GM12892 (cell line): Measurements from ENCODE around the gene CCDC50. TPM values are rescaled to one million over a fixed set of nuclear protein-coding genes. Genes with fewer than 3 reads are reported as not detected.

ENCODE experiments used
- DNase-seq: peaks from one replicate; pipeline ENCODE4 v3.0.0; 2011; ENCODE audit not compliant: insufficient read length
- FAIRE-seq: peaks from 2 replicates; lab custom pipeline; 2011; peaks lifted over from hg19 to GRCh38; lab: Jason Lieb, UNC
- POLR2A ChIP-seq: IDR thresholded peaks from 2 replicates; pipeline ENCODE4 v1.6.1; 2011; ENCODE audit warnings: low read depth, low read length, control low read depth
- POLR2AphosphoS5 ChIP-seq: IDR thresholded peaks from 2 replicates; pipeline ENCODE4 v1.6.1; 2011; ENCODE audit warnings: low read depth, low read length, control low read depth
- TAF1 ChIP-seq: IDR thresholded peaks from 2 replicates; pipeline ENCODE4 v1.6.1; 2011; ENCODE audit warnings: low read depth, mild to moderate bottlenecking, control low read depth, low read length, borderline replicate concordance
- polyA plus RNA-seq: library from polyadenylated mRNA; unstranded; fragments of >200 nt; gene quantifications from one replicate; pipeline ENCODE4 v1.2.1, GENCODE V29; 2012; ENCODE audit warnings: missing spikeins, inconsistent platforms; ENCODE audit not compliant: missing spikeins

The CCDC50 gene, protein sequence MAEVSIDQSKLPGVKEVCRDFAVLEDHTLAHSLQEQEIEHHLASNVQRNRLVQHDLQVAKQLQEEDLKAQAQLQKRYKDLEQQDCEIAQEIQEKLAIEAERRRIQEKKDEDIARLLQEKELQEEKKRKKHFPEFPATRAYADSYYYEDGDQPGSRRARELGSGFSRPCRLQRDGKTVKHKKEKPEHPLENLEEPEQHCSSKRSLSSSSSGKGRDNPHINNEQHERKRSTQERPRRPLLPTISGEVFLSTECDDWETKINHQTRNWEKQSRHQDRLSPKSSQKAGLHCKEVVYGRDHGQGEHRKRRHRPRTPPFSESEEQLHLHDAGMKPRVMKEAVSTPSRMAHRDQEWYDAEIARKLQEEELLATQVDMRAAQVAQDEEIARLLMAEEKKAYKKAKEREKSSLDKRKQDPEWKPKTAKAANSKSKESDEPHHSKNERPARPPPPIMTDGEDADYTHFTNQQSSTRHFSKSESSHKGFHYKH
- 42.6 TPM for polyA plus RNA-seq

DNA sequence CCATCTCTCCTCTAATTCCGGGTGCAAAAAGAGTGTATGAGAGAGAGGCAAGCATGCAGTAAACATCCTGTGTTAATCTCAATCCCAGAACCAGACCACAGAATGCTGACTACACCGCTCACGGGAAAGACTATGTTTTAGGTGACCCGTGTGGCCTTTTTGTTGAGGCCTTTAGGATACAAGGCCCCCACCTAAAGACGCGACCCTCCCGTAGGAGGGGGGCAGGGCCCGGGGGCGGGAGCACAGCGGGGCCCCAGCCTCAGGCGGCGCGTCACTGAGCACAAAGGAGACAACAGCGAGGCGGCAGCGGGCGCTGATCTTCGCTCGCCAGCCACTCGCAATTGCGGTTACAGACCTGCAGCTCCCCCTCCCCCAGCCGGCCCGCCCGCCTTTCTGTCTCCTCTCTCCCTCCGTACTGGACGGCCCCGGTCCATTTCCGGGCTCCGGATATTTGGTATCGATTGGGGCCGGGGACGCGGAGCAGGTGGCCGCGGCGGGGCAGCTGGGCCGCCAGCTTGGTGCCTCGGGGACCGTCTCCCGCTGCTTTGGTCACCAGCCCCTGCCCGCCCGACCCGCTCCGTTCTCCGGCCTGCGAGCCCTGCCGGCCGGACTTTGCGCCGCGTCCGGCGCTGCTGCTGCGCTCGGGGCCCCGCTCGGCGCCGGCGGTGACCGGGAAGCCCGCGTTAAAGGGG is at the start of gene CCDC50:
CCDC50 (plus strand) TSS at position 433 of the 692 bp plus-strand sequence. CDS start 281 bp downstream, outside the sequence.
- TF ChIP-seq POLR2AphosphoS5, result no peak
- TF ChIP-seq TAF1, result peak; percentile 31; the same call in 1 of the 2 replicates
- peak; percentile 71; the same call in 1 of the 2 replicates for TF ChIP-seq POLR2A
- FAIRE-seq (peak; percentile 81), DNase-seq (peak; percentile 69)

DNA sequence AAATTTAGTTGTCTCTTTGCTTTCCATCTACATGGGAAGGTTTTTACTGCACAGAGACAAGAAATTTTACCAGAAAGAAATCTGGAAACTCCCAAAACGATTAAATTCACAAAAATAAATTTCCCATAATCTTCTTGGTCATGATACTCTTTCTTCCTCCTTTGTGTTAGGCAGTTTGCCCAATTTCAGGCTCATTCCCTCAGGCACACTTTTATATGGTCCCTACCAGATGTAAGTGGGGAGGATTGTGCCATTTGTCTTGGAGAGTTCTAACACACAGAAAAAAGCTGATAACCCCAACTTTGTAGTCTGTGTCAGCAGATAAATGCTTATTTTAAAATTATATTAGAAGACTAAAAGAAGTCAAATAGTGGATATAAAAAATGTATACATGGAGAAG is 49.1 kb upstream of the CCDC50 start:
- DNase-seq, result no peak
- TF ChIP-seq POLR2AphosphoS5 (no peak), POLR2A (no peak), TAF1 (no peak)
- FAIRE-seq, result no peak

DNA sequence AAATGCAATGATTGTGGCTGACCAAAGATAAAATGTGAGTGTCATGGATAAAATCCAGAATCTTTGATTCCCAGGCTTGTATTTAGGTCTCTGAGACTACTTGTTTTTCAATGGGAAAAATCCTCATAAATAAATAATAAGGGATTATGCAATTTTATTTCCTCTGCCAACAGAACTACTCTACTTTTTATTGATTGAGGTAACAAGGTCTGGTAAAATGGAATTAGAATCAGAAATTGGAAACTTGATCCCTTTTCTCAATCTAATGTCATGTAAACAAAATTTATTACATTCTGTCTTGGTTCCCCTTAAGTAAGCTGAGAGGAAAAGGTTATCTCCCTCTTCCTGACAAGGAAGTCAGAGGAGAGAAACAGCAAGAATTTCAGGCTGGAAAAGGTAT is 48.3 kb upstream of the CCDC50 start:
- TF ChIP-seq TAF1 (no peak), POLR2AphosphoS5 (no peak), POLR2A (no peak)
- no peak for FAIRE-seq
- DNase-seq, result no peak

DNA sequence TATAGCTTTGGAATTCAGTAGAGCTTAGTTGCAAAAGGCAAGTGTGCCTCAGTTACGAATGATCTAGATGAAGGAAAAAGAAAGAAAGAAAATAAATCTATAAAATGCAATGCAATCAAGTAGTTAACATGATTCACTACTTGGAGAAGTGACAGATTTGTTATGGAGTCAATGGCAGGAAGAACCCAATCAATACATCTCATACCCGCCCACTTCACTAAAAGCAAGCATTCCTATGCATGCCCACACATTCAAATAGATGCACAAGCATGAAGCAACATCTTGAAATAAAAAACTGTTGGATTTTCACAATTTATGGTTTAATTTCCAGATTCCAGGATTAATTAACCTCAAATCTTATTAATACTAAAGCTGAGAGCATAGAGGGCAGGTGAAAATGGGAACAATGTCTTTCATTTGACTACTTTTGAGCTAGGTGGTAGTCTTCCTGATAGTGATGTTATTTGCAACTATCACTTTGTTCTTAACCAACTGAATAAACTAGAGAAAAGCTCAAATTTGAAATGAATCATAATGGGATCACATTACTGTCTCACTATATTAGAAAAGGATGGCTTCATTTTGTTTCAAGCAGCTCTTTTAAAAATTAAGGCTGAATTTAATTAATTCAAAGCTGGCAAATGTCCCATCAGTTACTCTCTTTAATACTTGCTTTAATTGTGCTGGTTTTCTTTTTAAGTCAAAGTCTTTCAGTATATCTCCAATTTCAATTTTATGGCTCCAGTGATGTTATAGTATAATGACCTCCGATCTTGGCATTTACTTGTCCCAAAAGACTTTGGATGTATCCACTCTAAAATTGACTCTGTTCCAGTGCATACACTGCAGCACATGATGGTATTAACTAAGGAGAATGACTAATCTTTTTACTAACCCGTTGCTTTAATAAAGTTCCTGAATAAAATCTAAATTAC is 46.7 kb upstream of the CCDC50 start:
- TF ChIP-seq POLR2A (no peak), TAF1 (no peak), POLR2AphosphoS5 (no peak)
- no peak for FAIRE-seq
- no peak for DNase-seq

DNA sequence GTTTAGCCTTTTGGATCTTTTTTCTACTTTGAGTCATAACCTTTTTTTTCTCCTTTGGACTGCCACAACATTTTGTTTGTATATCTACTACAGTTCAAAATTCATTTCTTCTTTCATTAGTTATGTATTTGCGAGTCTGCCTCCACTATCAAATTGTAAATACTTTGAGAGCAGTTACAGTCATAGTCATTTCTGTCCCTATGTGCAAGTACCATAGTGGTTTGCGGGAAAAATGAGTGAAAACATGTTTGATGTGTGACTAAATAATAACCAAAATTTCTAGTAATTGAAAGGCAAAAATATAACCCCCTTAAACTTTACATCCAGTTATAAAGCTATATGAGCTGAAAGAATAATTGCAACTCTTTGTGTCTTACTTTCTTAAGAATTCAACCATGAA is 45.8 kb upstream of the CCDC50 start:
- FAIRE-seq, result peak; percentile 17
- no peak for DNase-seq
- TF ChIP-seq POLR2A (no peak), TAF1 (no peak), POLR2AphosphoS5 (no peak)

DNA sequence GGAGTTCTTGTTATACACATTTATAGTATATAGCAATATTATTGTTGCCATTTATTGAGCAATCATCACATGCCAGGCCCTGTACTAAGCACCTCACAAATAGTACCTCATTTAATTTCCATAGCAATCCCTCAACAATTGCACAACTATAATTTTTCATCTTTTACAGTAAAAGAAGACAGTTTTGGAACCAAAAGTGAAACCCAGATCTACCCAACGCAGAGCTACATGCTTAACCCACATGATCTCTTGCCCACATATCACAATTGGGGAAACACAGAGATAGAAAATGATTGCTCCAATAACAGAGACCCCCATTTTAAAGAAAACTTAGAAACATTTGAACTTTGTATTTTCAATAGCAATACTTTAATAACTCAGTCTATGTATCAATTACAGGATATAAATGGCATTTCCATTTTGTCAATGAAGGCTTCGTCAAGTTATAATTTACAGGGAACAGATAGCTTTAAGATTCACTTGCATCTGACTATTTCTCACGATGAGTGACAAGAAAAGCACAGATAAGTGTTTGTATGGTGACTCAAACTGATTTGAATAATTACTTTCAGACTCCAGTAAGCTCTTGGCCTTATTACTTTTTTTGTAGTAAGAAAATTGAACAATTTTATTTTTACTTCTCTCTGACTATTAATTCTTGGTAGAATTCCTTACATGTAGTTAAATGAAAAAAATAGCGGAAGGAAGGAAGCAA is 38.7 kb upstream of the CCDC50 start:
- TF ChIP-seq POLR2AphosphoS5 (no peak), TAF1 (no peak)
- peak; percentile 53 for FAIRE-seq
- DNase-seq, result no peak

DNA sequence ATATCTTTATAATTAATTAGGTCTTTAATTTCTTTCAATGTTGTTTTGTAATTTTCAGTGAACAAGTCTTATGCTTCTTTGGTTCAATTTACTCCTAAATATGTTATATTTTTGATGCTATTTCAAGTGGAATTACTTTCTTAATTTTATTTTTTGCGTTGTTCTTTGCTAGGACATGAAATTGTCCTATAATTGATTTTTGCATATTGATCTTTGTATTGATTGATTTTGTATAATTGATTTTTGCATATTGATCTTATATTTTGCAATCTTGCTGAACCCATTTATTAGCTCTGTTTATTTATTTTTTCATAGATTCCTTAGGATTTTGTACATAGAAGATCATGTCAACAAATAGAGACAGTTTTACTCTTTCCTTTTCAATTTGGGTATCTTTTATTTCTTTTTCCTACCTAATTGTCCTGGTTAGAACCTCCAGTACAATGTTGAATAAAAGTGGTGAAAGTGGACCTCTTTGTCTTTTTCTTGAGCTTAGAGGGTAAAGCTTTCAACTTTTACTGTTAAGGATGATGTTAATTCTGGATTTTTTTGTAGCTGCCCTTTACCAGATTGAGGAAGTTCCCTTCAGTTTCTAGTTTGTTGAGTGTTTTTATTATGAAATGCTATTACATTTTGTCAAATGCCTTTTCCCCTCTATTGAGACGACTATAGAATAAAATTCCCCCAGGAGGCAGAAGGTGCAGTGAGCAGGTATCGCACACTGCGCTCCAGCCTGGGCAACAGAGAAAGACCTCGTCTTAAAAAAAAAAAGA is 36.8 kb upstream of the CCDC50 start:
- DNase-seq (no peak), FAIRE-seq (no peak)
- TF ChIP-seq POLR2A (no peak), POLR2AphosphoS5 (no peak), TAF1 (no peak)

DNA sequence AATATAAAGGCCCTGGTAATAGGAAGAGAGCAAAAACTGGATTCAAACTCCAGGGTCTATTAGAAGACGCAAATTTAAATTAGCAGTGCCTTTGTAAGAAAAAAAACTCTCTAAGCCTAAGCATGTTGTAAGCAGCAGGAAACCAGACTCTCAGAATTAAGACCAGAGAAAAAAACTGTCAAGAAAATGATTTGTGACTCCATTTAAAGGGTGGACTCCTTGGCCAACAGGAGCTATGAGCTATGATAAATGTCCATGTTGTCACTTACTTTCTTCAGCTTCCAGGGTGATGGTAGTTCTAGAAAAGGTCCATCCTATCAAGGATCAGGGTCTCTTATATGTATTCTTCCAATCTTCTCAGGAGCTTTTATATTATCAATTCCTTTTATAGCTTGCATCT is 34.9 kb upstream of the CCDC50 start:
- no peak for DNase-seq
- FAIRE-seq, result no peak
- no peak for TF ChIP-seq TAF1
- TF ChIP-seq POLR2AphosphoS5, result no peak
- no peak for TF ChIP-seq POLR2A

DNA sequence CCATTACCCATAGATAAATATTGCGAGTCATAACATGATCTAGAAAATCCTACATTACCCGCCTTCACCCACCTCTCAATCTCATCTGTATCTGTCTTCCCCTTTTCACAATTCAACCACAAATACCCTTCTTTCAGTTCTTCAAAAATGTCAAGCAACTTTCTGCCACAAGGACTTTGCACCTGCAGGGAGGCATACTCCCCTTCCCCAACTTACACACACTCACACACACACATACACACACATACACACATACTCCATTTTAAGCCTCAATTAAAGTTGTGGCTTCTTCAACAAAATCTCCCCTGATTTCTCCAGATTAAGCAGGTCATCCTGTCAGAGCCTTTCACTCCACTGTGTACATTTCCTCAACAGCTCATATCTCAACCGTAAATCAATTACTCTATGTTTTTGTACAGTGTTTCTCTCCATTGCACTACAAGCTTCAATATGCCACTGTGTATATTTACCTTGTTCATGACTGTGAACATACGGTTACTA is 33.1 kb upstream of the CCDC50 start:
- DNase-seq (no peak), FAIRE-seq (peak; percentile 89)
- TF ChIP-seq POLR2AphosphoS5, result no peak
- no peak for TF ChIP-seq TAF1
- TF ChIP-seq POLR2A, result no peak

DNA sequence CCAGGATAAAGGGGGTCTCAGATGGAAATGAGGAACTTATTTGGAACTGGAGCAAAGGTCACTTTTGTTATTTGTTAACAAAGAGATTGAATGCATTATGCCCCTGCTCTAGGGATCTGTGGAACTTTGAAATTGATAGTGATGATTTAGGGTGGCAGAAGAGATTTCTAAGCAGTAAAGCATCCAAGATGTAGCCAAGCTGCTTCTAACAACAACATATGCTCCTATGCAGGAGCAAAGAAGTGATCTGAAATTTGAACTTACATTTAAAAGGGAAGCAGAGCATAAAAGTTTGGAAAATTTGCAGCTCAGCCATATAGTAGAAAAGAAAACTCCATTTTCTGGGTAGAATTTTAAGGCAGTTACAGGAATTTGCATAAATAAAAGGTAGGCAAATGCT is 30.3 kb upstream of the CCDC50 start:
- FAIRE-seq (no peak), DNase-seq (no peak)
- TF ChIP-seq POLR2AphosphoS5 (no peak), TAF1 (no peak), POLR2A (no peak)
